Ishikawa (cell line): ENCODE results near the gene CCDC88C.

Experiments
- CEBPB ChIP-seq: IDR thresholded peaks from 2 replicates; pipeline ENCODE4 v1.6.1; 2012
- CREB1 ChIP-seq: IDR thresholded peaks from 2 replicates; pipeline ENCODE4 v1.6.1; 2012; ENCODE audit warnings: low read depth
- EGR1 ChIP-seq: IDR thresholded peaks from 2 replicates; pipeline ENCODE4 v1.6.1; 2012
- EP300 ChIP-seq: IDR thresholded peaks from 2 replicates; pipeline ENCODE4 v1.6.1; 2012; ENCODE audit warnings: borderline replicate concordance
- FOXM1 ChIP-seq: IDR thresholded peaks from 2 replicates; pipeline ENCODE4 v1.6.1; 2012; ENCODE audit warnings: low read depth, borderline replicate concordance
- NFIC ChIP-seq: IDR thresholded peaks from 2 replicates; pipeline ENCODE4 v1.6.1; 2012
- RAD21 ChIP-seq: IDR thresholded peaks from 2 replicates; pipeline ENCODE4 v1.6.1; 2012; ENCODE audit warnings: low read depth
- TAF1 ChIP-seq: IDR thresholded peaks from 2 replicates; pipeline ENCODE4 v1.6.1; 2012; ENCODE audit warnings: low read depth, mild to moderate bottlenecking
- TCF12 ChIP-seq: IDR thresholded peaks from 2 replicates; pipeline ENCODE4 v1.6.1; 2012; ENCODE audit warnings: low read depth
- TEAD4 ChIP-seq: IDR thresholded peaks from 2 replicates; pipeline ENCODE4 v1.6.1; 2012
- YY1 ChIP-seq: IDR thresholded peaks from 2 replicates; pipeline ENCODE4 v1.6.1; 2012; ENCODE audit warnings: low read depth
- ZBTB7A ChIP-seq: IDR thresholded peaks from 2 replicates; pipeline ENCODE4 v1.6.1; 2012; ENCODE audit warnings: low read depth
- TF ChIP-seq, protein P1 (sequence below): IDR thresholded peaks from 2 replicates; pipeline ENCODE4 v1.6.1; 2012; ENCODE audit warnings: low read depth, mild to moderate bottlenecking
- TF ChIP-seq, protein P2 (sequence below): IDR thresholded peaks from 2 replicates; pipeline ENCODE4 v1.6.1; 2012
- TF ChIP-seq, protein P3 (sequence below): IDR thresholded peaks from 2 replicates; pipeline ENCODE4 v1.6.1; 2012

CCDC88C gene

DNA sequence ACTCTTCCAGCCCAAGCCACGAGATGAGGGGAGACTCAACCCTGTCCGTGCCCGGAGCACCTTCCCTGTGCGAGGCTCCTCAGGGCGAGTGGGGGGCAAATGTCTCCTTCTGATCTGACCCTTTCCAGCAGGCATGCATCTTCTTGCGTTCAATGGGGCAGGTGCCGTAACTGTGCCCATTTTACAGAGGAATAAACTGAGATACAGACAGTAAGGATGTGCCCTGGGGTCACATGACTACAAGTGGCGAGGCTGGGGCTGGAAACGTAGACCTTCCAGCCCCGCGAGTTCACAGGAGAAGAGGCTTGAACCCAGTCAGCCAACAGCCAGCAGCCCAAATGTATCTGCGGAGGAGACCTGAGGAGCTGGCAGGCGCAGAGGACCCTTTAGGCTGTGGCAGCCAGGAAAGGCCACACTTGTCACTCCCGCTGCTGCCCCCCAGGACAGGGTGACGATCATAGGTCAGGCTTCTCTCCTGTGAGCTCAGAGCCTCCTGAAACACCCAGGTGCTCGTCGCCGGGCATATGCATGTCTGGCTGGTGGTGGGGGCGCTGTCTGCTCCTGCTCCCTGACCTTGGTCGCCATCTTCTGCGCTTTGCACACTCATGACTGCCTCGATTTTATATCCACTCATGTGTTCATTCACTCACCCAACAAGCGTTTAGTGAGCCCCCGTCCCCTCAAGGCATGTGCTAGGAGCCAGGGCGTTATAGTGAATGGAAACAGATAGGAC is 41.7 kb downstream of the CCDC88C start:
- no peak for TF ChIP-seq ZBTB7A
- no peak for TF ChIP-seq CEBPB
- TF ChIP-seq YY1 = no peak
- no peak for TF ChIP-seq EP300
- no peak for TF ChIP-seq TEAD4
- TF ChIP-seq NFIC = no peak

DNA sequence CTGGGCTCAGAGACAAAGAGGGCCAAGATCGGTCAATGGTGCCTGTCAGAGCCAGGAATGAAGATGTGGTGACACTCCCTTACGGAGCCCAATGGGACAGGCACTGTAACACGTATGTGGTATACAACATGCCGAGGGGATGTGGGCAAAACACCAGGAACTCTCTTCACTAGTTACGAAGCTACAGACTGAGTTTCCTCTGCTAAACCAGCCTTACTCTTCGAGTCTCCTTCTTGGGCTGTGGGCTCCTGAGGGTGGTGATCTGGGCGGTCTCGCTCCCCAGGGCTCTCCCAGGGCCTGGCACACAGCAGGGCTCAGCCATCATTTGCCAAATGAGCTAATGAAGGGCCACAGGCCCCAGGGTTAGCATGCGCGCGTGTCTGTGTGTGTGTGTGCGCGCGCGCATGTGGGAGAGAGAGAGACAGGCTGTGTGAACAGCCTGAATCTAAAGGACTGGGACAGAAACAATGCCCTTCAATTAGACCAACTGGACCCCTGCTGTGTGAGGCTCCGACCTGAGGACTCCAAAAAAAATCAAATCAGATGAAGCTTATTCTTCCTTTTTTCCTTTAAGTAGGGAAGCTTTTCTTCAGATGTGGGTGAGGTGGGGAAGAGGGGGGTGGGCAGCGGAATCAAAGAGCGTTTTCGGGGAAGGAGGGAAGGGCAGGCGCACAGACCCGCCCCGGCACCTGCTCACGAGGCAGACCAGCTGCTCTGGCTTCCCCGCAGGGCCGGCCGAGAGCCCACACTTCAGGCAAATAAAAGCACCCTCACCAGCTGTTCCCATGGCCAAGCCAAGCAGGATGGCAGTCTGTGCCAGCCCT is 42.5 kb downstream of the CCDC88C start:
- TF ChIP-seq TEAD4 (no peak), TCF12 (no peak), EP300 (no peak), CEBPB (no peak), NFIC (no peak), ZBTB7A (no peak), EGR1 (no peak), CREB1 (no peak), RAD21 (no peak)
- TF ChIP-seq, protein P1, sequence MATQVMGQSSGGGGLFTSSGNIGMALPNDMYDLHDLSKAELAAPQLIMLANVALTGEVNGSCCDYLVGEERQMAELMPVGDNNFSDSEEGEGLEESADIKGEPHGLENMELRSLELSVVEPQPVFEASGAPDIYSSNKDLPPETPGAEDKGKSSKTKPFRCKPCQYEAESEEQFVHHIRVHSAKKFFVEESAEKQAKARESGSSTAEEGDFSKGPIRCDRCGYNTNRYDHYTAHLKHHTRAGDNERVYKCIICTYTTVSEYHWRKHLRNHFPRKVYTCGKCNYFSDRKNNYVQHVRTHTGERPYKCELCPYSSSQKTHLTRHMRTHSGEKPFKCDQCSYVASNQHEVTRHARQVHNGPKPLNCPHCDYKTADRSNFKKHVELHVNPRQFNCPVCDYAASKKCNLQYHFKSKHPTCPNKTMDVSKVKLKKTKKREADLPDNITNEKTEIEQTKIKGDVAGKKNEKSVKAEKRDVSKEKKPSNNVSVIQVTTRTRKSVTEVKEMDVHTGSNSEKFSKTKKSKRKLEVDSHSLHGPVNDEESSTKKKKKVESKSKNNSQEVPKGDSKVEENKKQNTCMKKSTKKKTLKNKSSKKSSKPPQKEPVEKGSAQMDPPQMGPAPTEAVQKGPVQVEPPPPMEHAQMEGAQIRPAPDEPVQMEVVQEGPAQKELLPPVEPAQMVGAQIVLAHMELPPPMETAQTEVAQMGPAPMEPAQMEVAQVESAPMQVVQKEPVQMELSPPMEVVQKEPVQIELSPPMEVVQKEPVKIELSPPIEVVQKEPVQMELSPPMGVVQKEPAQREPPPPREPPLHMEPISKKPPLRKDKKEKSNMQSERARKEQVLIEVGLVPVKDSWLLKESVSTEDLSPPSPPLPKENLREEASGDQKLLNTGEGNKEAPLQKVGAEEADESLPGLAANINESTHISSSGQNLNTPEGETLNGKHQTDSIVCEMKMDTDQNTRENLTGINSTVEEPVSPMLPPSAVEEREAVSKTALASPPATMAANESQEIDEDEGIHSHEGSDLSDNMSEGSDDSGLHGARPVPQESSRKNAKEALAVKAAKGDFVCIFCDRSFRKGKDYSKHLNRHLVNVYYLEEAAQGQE = no peak
- TF ChIP-seq, protein P2, sequence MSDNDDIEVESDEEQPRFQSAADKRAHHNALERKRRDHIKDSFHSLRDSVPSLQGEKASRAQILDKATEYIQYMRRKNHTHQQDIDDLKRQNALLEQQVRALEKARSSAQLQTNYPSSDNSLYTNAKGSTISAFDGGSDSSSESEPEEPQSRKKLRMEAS = no peak

DNA sequence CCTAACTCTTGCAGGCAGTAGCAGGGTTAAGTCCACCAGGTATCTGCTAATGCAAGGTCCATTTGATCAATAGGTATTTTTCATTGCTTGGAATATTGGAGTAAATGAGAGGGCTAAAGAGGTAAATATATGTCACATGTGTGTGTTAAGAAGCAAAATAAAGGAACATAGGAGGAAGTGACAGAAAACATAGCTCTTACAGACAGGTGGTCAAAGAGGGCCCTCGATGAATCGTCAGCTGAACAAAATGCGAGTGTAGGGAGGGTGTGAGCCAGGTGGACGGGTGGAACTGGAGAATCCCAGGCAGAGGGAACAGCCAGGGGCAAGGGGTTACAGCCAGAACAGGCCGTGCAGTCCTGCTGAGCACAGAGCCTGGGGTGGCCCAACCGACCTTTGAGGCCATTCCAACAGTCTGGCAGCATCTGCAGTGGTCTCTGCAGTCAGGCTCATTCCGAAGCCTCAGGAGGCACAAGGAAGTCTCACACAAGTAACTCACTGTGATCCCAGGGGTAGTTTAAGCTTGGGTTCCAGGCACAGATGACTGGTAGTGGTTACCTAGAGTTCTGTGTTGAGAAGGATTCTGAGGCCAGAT is 43.2 kb downstream of the CCDC88C start:
- no peak for TF ChIP-seq CEBPB
- no peak for TF ChIP-seq YY1
- TF ChIP-seq TCF12 = no peak
- no peak for TF ChIP-seq NFIC
- no peak for TF ChIP-seq TEAD4
- no peak for TF ChIP-seq RAD21
- no peak for TF ChIP-seq FOXM1
- TF ChIP-seq TAF1 = no peak
- TF ChIP-seq, protein P3, sequence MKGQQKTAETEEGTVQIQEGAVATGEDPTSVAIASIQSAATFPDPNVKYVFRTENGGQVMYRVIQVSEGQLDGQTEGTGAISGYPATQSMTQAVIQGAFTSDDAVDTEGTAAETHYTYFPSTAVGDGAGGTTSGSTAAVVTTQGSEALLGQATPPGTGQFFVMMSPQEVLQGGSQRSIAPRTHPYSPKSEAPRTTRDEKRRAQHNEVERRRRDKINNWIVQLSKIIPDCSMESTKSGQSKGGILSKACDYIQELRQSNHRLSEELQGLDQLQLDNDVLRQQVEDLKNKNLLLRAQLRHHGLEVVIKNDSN = no peak
- TF ChIP-seq EGR1 = no peak
- no peak for TF ChIP-seq EP300
- TF ChIP-seq, protein P2 = no peak
- no peak for TF ChIP-seq CREB1
- TF ChIP-seq, protein P1 = no peak

DNA sequence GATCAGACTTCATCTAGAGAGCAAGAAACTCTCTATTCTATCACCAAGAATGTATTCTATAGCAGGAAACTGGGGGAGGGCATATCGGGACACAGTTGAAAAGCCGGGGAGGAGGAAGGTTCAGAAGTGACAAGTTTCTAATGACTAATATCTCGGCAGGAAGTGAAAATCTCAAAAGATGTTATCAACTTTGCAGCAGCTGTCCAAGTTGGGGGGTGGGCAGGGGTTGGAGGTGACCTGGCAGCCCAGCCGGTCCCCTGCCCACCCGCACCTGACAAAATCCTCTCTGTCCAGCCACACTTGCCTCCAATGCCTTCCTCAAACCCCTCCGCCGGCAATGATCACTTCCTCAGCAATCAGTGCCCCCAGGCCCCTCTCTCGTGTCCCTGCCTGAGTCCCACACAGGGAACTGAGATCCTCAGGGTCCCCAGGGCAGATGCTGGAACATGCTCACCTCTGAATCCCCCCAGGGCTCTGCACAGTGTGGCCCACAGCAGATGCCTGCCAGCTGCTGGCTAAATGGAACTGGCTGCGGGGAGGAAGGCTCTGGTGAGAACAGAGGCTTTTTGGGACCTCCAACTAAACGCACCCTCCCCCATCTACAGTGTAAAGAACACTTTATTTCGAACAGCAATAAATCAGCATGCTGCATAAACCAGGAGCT is 43.9 kb downstream of the CCDC88C start:
- TF ChIP-seq, protein P3 = no peak
- TF ChIP-seq YY1 (no peak), TCF12 (no peak)
- TF ChIP-seq, protein P1 = no peak
- TF ChIP-seq, protein P2 = no peak
